Stimulated activated CD8-positive, alpha-beta memory T cell treated with anti-CD3 and anti-CD28 coated beads, Interleukin-15, amount 100 ng/mL, for 4 hours (primary cell): ENCODE measurements around the gene CIAPIN1.

Experiments used
- DNase-seq, 2 donors: peaks; one replicate each; pipeline ENCODE4 v3.0.0-alpha.2; 2020; ENCODE audit warnings: low read depth in 2 of 2

CIAPIN1 gene

DNA sequence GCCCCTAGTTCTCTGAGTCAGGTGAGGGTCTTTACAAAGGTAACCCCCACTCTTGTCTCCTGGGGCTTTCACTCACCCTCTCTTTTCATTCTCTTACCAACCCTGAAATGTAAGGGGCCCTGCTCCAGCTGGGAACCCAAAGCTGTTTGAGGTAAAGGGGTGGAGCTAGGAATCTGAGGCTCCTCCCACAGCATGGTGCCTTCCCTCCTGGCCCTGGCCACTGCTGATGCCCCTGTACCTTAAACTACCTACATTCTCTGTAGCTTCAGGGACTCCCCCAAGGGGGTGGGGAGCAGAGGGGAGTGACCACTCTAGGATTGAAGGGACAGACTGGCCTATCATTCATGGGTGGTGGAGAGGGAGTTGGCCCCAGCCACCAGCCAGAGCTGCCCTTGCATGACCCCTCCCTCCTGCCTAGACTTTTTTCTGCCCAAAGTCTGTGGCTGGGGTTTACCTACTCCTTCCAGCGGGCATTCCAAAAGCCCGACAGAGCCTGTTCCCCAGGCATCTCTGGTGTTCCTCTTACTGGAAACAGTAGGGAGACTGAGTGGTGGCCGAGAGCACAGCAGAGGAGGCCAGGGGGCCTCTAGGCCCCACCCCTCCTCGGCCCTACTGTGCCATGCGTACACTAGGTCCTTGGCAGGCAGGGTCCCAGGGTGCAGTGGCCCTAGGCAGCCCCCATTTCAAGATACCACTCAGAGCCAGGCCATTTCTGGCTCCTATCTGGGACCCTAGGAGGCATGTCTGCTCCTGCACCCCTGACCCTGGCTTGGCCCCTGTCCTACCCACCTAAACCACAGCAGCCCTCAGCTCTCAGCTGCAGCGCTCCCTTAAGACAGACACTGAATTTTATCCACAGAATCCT lies 29.6 kb upstream of the CIAPIN1 start:
- no peak for DNase-seq

DNA sequence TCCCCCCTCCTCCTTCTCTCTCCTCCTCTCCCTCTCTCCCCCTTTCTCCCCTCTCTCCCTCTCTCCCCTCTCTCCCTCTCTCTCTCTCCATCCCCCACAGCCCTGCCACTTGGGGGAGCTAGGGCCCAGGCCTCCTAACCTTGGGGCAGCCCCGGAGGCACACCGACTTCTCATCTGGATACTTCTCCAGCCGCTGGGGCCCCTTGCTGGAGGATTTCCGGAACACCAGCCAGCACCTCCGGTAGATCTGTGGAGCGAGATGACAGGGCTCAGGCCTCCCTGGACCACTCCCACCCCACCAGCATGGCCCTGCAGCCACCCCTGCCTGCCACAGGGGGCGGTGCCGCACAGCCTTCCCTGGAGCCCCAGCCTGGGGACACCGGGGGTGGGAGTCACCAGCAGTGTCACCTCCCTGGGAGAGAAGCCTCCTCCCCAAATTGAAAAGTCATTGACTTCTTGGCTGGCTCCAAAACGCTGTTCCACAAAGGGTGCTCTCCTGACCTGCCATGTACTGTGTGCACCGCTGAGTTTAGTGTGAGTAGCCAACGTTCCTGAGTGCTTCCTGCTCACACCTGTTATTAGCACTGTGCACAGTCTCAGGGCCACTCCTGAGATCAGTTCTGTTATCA lies 28.6 kb upstream of the CIAPIN1 start:
- DNase-seq, result peak; percentile 34 to 37

- DNase-seq, result no peak
These were observed 27.8 kb upstream of the CIAPIN1 start for GRCh38 chr16:57474671-57475661.

- no peak for DNase-seq
These were observed 26.7 kb upstream of the CIAPIN1 start for GRCh38 chr16:57473906-57474305.

DNA sequence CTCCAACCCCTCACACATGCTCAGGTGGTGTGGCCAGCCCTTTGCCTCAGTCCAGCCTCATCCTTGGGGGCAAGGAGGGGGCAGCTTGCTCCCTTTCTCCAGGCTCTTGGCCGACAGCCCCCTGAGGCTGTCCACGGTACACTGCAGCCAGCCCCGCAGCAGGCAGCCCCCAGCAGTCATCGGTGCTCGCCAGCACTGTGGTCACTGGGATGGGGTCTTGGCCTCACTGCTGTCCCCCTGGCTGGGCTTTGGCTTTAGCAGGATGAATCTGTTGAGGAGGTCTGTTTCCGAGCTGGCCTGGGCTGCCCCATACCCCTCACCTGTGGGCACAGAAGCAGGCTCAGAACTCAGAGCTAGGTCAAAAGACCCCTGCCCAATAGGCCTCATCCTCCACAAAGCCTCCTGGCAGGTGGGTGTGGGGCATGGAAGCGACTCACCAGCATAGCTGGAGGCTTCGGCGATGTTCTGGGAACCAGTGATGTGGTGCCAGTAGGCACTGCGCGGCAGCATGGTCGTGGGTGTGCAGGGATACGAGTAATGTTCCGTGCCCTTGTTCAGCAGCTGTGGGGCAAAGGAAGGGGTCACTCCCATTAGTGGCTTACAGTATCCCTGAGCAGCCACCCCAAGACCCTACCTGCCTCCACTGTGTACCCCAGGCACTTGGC lies 26.1 kb upstream of the CIAPIN1 start:
- DNase-seq, result no peak

- no peak for DNase-seq
These were observed 25.5 kb upstream of the CIAPIN1 start for GRCh38 chr16:57472665-57473060.

GRCh38 chr16:57471852-57472664 lies 24.9 kb upstream of the CIAPIN1 start:
- DNase-seq, result no peak

DNA sequence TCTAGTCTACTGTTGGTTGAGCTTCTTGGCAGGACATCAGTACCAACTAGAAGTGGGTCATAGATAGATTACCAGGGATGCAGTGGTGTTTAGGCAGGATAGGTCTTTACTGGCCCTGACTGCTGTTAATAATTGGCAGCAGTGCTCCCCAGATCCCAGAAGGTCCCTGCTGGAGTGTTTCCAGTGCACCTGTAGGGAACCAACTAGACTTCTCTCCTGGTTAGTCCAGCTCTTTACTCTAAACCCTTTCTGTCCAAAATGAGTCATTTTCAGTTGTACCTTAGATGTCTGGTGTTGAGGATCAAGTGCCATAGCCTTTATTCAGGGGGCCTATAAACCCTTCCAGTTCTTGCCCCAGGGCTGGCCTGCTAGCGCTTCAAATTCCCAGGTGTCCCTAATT lies 24.0 kb upstream of the CIAPIN1 start:
- no peak for DNase-seq

- DNase-seq, result no peak
These were observed 23.5 kb upstream of the CIAPIN1 start for GRCh38 chr16:57470711-57471110.

DNA sequence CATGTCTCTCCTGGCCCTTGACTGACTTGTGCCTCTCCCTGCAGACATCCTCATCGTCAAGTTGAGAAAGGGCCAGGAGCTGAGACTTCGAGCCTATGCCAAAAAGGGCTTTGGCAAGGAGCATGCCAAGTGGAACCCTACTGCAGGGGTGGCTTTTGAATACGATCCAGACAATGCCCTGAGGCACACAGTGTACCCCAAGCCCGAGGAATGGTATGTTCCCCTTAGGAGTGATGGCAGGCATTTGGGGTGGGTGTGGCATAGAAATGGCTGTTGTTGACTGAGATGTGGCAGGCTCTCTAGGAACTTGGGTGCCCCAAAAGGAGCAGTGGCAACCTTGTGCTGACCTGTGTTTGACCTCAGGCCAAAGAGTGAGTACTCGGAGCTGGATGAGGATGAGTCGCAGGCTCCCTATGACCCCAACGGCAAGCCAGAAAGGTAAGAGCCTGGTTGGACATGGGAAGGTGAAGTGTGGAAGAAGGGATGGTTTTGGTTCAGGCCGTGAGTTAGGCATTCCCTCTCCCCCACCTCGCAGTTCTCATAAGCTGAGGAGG lies 22.8 kb upstream of the CIAPIN1 start:
- DNase-seq, result no peak

DNA sequence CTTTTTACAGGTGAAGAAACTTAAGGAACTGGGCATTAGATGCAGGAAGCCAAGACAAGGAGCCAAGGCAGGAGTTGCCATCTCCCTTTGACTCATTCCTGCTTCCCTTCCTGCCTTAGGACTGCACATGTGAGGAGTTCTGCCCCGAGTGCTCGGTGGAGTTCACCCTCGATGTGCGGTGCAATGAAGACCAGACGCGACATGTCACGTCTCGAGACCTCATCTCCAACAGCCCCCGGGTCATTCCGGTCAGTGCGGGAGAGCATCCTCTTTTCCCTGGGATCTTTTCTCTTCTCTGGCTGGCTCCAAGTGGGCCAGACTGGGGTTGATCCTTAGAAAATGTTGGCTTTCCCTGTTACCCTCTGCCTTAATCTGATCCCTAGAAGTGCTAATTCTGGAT lies 21.9 kb upstream of the CIAPIN1 start:
- no peak for DNase-seq

DNA sequence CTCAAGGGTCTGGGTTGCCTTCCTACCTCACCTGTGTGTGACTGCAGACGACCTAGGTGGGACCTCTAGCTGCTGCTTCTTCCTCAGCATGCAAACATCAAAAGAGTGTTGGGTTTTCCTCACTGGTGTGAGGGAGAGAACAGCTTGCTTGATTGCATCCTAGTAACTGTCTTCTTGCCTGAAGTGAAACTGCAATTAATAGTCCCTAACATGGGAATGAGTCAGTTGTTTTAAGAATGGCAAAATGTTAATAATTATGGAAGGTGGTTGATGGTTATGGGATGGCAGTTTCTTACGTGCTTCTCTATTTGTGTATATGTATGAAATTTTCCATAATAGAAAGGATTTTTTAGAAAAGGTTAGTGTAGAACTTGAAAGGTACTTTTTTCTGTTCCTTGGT lies 21.2 kb upstream of the CIAPIN1 start:
- DNase-seq, result no peak

GRCh38 chr16:57464523-57464922 lies 17.3 kb upstream of the CIAPIN1 start:
- no peak for DNase-seq

DNA sequence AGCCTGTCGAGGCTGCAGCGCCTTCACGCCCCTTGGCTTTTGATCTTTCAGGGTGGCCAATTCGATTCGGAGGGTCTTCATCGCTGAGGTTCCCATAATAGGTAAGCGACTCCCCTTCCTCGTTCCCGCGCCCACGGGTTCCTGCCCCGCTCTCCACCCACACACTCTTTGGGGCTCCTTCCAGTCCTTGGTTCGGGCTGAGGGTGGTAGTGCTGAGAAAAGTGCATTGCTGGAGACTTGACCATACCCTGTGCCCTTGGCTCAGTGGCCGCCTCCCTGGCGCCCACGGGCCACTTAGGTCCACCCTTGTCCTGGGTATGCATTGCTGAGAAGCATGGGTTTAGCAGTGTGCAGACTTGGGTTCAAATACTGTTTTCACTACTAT lies 15.8 kb upstream of the CIAPIN1 start:
- DNase-seq, result no peak

DNA sequence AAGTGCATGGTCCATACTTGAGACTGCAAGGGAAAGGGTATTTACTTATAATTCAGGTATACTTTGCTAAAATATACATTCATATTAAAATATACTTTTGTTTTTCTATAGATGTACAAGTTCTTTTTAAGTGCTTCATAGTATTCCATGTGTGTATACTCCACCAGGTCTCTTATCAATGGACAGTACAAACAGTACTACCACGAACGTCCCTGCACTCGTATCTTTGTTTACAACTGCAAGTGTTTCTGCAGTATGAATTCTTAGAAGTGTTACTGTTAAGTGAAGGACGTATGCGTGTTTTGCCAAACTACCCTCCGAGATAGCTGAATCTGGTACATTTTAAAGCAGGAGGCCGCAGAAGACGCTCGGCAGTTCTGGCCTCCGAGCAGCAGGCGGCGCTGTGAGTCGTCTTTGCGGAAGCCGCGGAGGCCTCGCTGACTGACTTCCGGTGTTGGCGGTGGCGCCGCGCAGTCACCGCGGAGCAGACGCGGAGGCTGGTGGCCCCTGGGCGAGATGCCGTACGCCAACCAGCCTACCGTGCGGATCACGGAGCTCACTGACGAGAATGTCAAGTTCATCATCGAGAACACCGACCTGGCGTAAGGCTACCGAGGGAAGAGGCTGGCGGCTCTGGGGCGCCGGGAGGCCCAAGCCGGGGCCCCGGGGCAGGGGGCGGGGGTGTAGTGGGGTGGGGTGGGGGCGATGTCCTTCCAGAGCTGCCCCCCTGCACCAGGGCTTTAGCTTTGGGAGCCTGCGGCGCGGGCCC lies 15.2 kb upstream of the CIAPIN1 start, which contains the start of gene POLR2C:
Gene POLR2C (plus strand): TSS at position 471 of the 769 bp plus-strand sequence. CDS start 46 bp downstream, at position 517.
- DNase-seq, result peak; percentile 78 to 80

DNA sequence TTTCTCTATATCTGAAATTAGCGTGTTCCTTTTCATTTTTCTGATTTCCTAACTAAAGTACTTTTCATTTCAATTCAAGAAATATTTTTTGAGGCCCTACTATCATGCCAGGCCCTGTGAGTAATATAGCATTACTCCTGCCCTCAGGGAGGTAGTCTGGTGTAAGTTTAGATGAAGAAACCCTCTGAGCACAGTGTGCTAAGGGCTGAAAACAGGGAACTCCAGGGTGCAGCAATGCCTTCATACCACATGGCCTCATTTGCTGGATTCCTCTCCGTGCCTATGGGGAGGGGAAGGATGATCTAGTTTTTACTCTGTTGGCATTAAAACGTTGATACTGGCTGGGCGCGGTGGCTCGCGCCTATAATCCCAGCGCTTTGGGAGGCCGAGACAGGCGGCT lies 4.8 kb upstream of the CIAPIN1 start:
- DNase-seq, result no peak

- DNase-seq, result peak in 1 of 2 donors; percentile 4
These were observed 527 bp downstream of the CIAPIN1 start for GRCh38 chr16:57446531-57447185.

GRCh38 chr16:57445510-57445909 lies 1.7 kb downstream of the CIAPIN1 start:
- DNase-seq, result no peak

GRCh38 chr16:57444711-57445110 lies 2.5 kb downstream of the CIAPIN1 start:
- no peak for DNase-seq
